Measurements from ENCODE around the gene KAT2A.

GRCh38 chr17:42135664-42136653 lies 14.8 kb upstream of the KAT2A start:
- TF ChIP-seq CTCF (IDR thresholded peaks at IDR 0.05) (no peak), POLR2A (IDR thresholded peaks at IDR 0.05) (no peak), POLR2AphosphoS5 (IDR thresholded peaks at IDR 0.05; ENCODE audit: insufficient read depth in 1 of 2, low read depth in 1 of 2) (peak in 1 of 2 donors; percentile 72)
